Measurements from ENCODE around the gene MFAP1.

The MFAP1 gene

GRCh38 chr15:43771816-43772215, 52.7 kb downstream of the MFAP1 start:
- TF ChIP-seq, protein P1, sequence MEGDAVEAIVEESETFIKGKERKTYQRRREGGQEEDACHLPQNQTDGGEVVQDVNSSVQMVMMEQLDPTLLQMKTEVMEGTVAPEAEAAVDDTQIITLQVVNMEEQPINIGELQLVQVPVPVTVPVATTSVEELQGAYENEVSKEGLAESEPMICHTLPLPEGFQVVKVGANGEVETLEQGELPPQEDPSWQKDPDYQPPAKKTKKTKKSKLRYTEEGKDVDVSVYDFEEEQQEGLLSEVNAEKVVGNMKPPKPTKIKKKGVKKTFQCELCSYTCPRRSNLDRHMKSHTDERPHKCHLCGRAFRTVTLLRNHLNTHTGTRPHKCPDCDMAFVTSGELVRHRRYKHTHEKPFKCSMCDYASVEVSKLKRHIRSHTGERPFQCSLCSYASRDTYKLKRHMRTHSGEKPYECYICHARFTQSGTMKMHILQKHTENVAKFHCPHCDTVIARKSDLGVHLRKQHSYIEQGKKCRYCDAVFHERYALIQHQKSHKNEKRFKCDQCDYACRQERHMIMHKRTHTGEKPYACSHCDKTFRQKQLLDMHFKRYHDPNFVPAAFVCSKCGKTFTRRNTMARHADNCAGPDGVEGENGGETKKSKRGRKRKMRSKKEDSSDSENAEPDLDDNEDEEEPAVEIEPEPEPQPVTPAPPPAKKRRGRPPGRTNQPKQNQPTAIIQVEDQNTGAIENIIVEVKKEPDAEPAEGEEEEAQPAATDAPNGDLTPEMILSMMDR (IDR thresholded peaks at IDR 0.05): no peak
- TF ChIP-seq ZFX (IDR thresholded peaks at IDR 0.05; ENCODE audit: borderline replicate concordance): no peak
- peak overlapping the region; percentile 92 for H3K27ac ChIP-seq

GRCh38 chr15:43769584-43770228, 54.8 kb downstream of the MFAP1 start:
- TF ChIP-seq ZFX (IDR thresholded peaks at IDR 0.05; ENCODE audit: borderline replicate concordance): no peak
- TF ChIP-seq, protein P1 (IDR thresholded peaks at IDR 0.05): peak; percentile 91
- H3K27ac ChIP-seq: peak overlapping the region; percentile 24; the same call in 1 of the 2 replicates

GRCh38 chr15:43763819-43764446, 60.6 kb downstream of the MFAP1 start:
- H3K27ac ChIP-seq: no peak overlapping the region
- TF ChIP-seq, protein P1 (IDR thresholded peaks at IDR 0.05): no peak
- TF ChIP-seq ZFX (IDR thresholded peaks at IDR 0.05; ENCODE audit: borderline replicate concordance): no peak

GRCh38 chr15:43762824-43763223, 61.7 kb downstream of the MFAP1 start:
- TF ChIP-seq, protein P1 (IDR thresholded peaks at IDR 0.05): no peak
- TF ChIP-seq ZFX (IDR thresholded peaks at IDR 0.05; ENCODE audit: borderline replicate concordance): no peak
- H3K27ac ChIP-seq: no peak overlapping the region

Data from 22Rv1 (cell line).